HUES6 (cell line): ENCODE measurements around the gene TULP3.
"Not testable (repeated sequence)": the region's sequence is repeated elsewhere in the genome, so short reads cannot be mapped to it uniquely, and the experiment has no call there.

Experiments used
- H3K27ac ChIP-seq: 2 replicates; pipeline ENCODE4 v1.7.0; 2013; ENCODE audit warnings: low read depth, mild to moderate bottlenecking, low read length, inconsistent platforms
- H3K27me3 ChIP-seq: 2 replicates; pipeline ENCODE4 v1.6.1; 2013; ENCODE audit warnings: low read length; ENCODE audit not compliant: control insufficient read depth, insufficient read depth
- H3K36me3 ChIP-seq: 2 replicates; pipeline ENCODE4 v1.6.1; 2013; ENCODE audit warnings: low read length; ENCODE audit not compliant: control insufficient read depth, insufficient read depth
- H3K4me1 ChIP-seq: 2 replicates; pipeline ENCODE4 v1.6.1; 2013; ENCODE audit warnings: low read length; ENCODE audit not compliant: control insufficient read depth, insufficient read depth
- H3K4me3 ChIP-seq: 2 replicates; pipeline ENCODE4 v1.5.1; 2013; ENCODE audit warnings: low read depth, low read length
- H3K9ac ChIP-seq: one replicate; pipeline ENCODE4 v1.6.1; 2013; ENCODE audit warnings: mild to moderate bottlenecking, low read length
- H3K9me3 ChIP-seq: 2 replicates; pipeline ENCODE4 v1.6.1; 2013; ENCODE audit warnings: low read depth, low read length; ENCODE audit not compliant: control insufficient read depth, insufficient read depth

Gene TULP3

GRCh38 chr12:2857576-2857975, 33.1 kb upstream of the TULP3 start:
- Histone ChIP-seq H3K4me1 (no peaks in the 10 kb centered on the region), H3K9me3 (no peaks in the 10 kb centered on the region), H3K9ac (no peak overlapping the region), H3K27ac (no peak overlapping the region), H3K36me3 (peaks cover 47% of the 10 kb centered on the region), H3K4me3 (no peak overlapping the region), H3K27me3 (no peaks in the 10 kb centered on the region)

GRCh38 chr12:2858334-2858733, 32.4 kb upstream of the TULP3 start:
- Histone ChIP-seq H3K27me3 (no peaks in the 10 kb centered on the region), H3K27ac (no peak overlapping the region), H3K4me1 (no peaks in the 10 kb centered on the region), H3K9ac (no peak overlapping the region), H3K4me3 (no peak overlapping the region), H3K9me3 (no peaks in the 10 kb centered on the region), H3K36me3 (peaks cover 54% of the 10 kb centered on the region)

GRCh38 chr12:2858944-2859421, 31.7 kb upstream of the TULP3 start:
- no peaks in the 10 kb centered on the region for H3K27me3 ChIP-seq
- peaks cover 60% of the 10 kb centered on the region for H3K36me3 ChIP-seq
- H3K4me1 ChIP-seq = no peaks in the 10 kb centered on the region
- no peak overlapping the region for H3K4me3 ChIP-seq
- H3K9me3 ChIP-seq = no peaks in the 10 kb centered on the region
- no peak overlapping the region for H3K9ac ChIP-seq
- H3K27ac ChIP-seq = no peak overlapping the region

GRCh38 chr12:2860170-2860569, 30.5 kb upstream of the TULP3 start:
- Histone ChIP-seq H3K36me3 (peaks cover 72% of the 10 kb centered on the region), H3K9ac (no peak overlapping the region), H3K4me3 (no peak overlapping the region), H3K27ac (no peak overlapping the region), H3K9me3 (no peaks in the 10 kb centered on the region), H3K4me1 (no peaks in the 10 kb centered on the region), H3K27me3 (no peaks in the 10 kb centered on the region)

GRCh38 chr12:2862876-2863275, 27.8 kb upstream of the TULP3 start:
- no peaks in the 10 kb centered on the region for H3K9me3 ChIP-seq
- no peak overlapping the region for H3K27ac ChIP-seq
- no peak overlapping the region for H3K9ac ChIP-seq
- no peaks in the 10 kb centered on the region for H3K4me1 ChIP-seq
- H3K27me3 ChIP-seq = no peaks in the 10 kb centered on the region
- no peak overlapping the region for H3K4me3 ChIP-seq
- peaks cover 89% of the 10 kb centered on the region for H3K36me3 ChIP-seq

GRCh38 chr12:2863402-2863801, 27.3 kb upstream of the TULP3 start:
- not testable (repeated sequence) for H3K9me3 ChIP-seq, H3K27me3 ChIP-seq, H3K9ac ChIP-seq, H3K27ac ChIP-seq, H3K4me1 ChIP-seq, H3K4me3 ChIP-seq
- H3K36me3 ChIP-seq = peaks cover 89% of the 10 kb centered on the region

GRCh38 chr12:2864198-2864597, 26.5 kb upstream of the TULP3 start:
- H3K9me3 ChIP-seq = no peaks in the 10 kb centered on the region
- H3K4me1 ChIP-seq = no peaks in the 10 kb centered on the region
- no peaks in the 10 kb centered on the region for H3K27me3 ChIP-seq
- H3K4me3 ChIP-seq = no peak overlapping the region
- no peak overlapping the region for H3K9ac ChIP-seq
- peaks cover 89% of the 10 kb centered on the region for H3K36me3 ChIP-seq
- H3K27ac ChIP-seq = no peak overlapping the region

- not testable (repeated sequence) for H3K4me1 ChIP-seq, H3K27ac ChIP-seq, H3K27me3 ChIP-seq, H3K9ac ChIP-seq, H3K9me3 ChIP-seq, H3K4me3 ChIP-seq
- H3K36me3 ChIP-seq = peaks cover 84% of the 10 kb centered on the region
Measured at GRCh38 chr12:2868986-2869632, 21.6 kb upstream of the TULP3 start.

GRCh38 chr12:2876431-2877046, 14.2 kb upstream of the TULP3 start:
- peak overlapping the region; percentile 90 for H3K27ac ChIP-seq
- peaks cover 14% of the 10 kb centered on the region for H3K4me1 ChIP-seq
- H3K9ac ChIP-seq = peak overlapping the region; percentile 98
- H3K9me3 ChIP-seq = no peaks in the 10 kb centered on the region
- H3K27me3 ChIP-seq = no peaks in the 10 kb centered on the region
- H3K36me3 ChIP-seq = peaks cover 43% of the 10 kb centered on the region
- H3K4me3 ChIP-seq = peak overlapping the region; percentile 89

- Histone ChIP-seq H3K9ac (peak within 1 kb of the TSS; percentile 98), H3K36me3 (peaks cover 35% of the 10 kb centered on the region), H3K4me3 (peak within 1 kb of the TSS; percentile 89), H3K4me1 (peaks cover 14% of the 10 kb centered on the region), H3K27me3 (no peaks in the 10 kb centered on the region), H3K27ac (peak within 1 kb of the TSS; percentile 90), H3K9me3 (no peaks in the 10 kb centered on the region)
Measured at GRCh38 chr12:2877047-2877952, 13.4 kb upstream of the TULP3 start, which contains the start of the genes FOXM1 and RHNO1. TSS of gene FOXM1 (minus strand) at chr12:2877174. CDS start at chr12:2874478, 2,696 bp downstream. TSS of gene RHNO1 (plus strand) at chr12:2877223. CDS start at chr12:2885367, 8,144 bp downstream.
